ENCODE data around the gene RBM38. TPM values are rescaled to one million over a fixed set of nuclear protein-coding genes. Genes with fewer than 3 reads are reported as not detected.

RBM38 gene
- total RNA-seq, 1 experiment from 2014 or later, result 56.5 TPM

DNA sequence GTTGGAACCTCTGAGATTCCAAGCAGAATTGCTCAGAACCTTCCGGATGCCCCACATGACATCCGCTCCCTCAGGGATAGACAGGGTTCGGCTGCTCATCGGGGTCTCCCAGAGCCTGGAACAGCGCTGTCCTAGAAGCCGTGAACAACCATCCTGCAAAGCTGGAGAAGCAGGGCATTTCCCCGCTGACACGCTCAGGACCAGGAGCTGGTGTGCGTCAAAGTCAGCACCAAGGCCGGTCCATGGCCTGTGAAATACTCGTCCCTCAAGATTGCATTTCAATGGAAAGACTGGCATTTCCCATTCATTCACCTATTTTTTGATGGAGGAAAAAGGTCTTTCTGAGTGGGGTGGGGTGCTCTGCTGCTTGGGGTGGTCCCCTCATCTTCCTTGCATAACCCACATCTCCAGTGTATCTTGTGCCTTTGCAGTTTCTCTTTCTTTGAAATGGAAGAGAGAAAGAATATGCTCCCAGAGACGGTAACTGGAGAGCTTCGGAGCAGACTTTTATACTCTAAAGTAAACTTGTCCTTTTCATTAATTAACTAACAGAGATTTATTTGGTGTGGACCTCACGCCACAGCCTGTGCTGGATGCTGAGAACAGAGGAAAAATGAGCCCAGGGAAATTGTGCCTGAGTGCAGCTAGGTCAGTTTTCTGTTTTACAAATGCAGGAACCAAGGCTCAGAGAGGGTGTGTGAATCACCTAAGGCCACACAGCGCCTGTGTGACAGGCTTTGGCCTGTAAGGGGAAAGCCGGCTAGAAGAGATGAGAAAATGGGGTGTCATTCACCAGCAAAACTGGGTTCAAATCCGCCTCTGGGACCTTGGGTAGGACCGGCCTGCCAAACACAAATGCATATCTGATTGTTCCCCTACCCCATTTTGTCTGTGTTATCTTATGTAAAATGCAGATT, 52.4 kb downstream of the RBM38 start:
- peaks cover 9% of the 10 kb centered on the region; the same call in 1 of the 2 replicates for H3K27me3 ChIP-seq (ENCODE audit: low read length)

GRCh38 chr20:57444394-57445048, 53.3 kb downstream of the RBM38 start:
- ChIA-PET CTCF (no interaction called here), POLR2A (ENCODE audit: unreplicated experiment) (no interaction called here)
- intact Hi-C loops (cut with micrococcal nuclease), result no loop called here
- H3K36me3 ChIP-seq (ENCODE audit: low read depth, low read length), result no peaks in the 10 kb centered on the region
- H3F3A ChIP-seq (ENCODE audit: low read length, unreplicated experiment), result no peaks in the 10 kb centered on the region
- H3K9ac ChIP-seq (ENCODE audit: low read length), result no peak overlapping the region
- no peak overlapping the region for H2AFZ ChIP-seq (ENCODE audit: low read length)
- no peak for TF ChIP-seq CTCF (conservative IDR thresholded peaks at IDR 0.05; ENCODE audit: low read depth, low read length)
- TF ChIP-seq EZH2phosphoT487 (IDR thresholded peaks at IDR 0.05; ENCODE audit: borderline replicate concordance, low read length), result no peak
- no peak for TF ChIP-seq EZH2 (IDR thresholded peaks at IDR 0.05; ENCODE audit: low read length, unreplicated experiment)
- H3K79me2 ChIP-seq (ENCODE audit: low read length), result no peaks in the 10 kb centered on the region
- H3K4me3 ChIP-seq (ENCODE audit: low read length), result no peak overlapping the region
- H3K4me1 ChIP-seq (ENCODE audit: insufficient read depth, low read length), result peaks cover 8% of the 10 kb centered on the region
- no peak overlapping the region for H3K27ac ChIP-seq (ENCODE audit: low read length)
- no peaks in the 10 kb centered on the region for H3K9me3 ChIP-seq (ENCODE audit: low read length)
- no TSS peak for BruUV-seq (replicated peaks)
- H3K4me2 ChIP-seq (ENCODE audit: low read length), result no peak overlapping the region
- H3K9me2 ChIP-seq (replicated peaks; ENCODE audit: low read length), result no peaks in the 10 kb centered on the region
- no peaks in the 10 kb centered on the region for H4K20me1 ChIP-seq (ENCODE audit: low read length)
- DNase-seq (no peak), ATAC-seq (no peak)
- H3K27me3 ChIP-seq (ENCODE audit: low read length), result peaks cover 9% of the 10 kb centered on the region; the same call in 1 of the 2 replicates

More for the DNA sequence above, 52.4 kb downstream of the RBM38 start:
- TF ChIP-seq CTCF (conservative IDR thresholded peaks at IDR 0.05; ENCODE audit: low read depth, low read length) (no peak), EZH2phosphoT487 (IDR thresholded peaks at IDR 0.05; ENCODE audit: borderline replicate concordance, low read length) (no peak), EZH2 (IDR thresholded peaks at IDR 0.05; ENCODE audit: low read length, unreplicated experiment) (no peak)
- no peak overlapping the region for H3K27ac ChIP-seq (ENCODE audit: low read length)
- POLR2A ChIA-PET (ENCODE audit: unreplicated experiment), result no interaction called here
- CTCF ChIA-PET, result no interaction called here
- intact Hi-C loops (cut with micrococcal nuclease), result no loop called here
- no peak overlapping the region for H3K4me3 ChIP-seq (ENCODE audit: low read length)
- ATAC-seq (no peak), DNase-seq (no peak)
- H4K20me1 ChIP-seq (ENCODE audit: low read length), result no peaks in the 10 kb centered on the region
- no TSS peak for BruUV-seq (replicated peaks)
- no peak overlapping the region for H3K4me2 ChIP-seq (ENCODE audit: low read length)
- no peak overlapping the region for H3K9ac ChIP-seq (ENCODE audit: low read length)
- H2AFZ ChIP-seq (ENCODE audit: low read length), result no peak overlapping the region
- H3K4me1 ChIP-seq (ENCODE audit: insufficient read depth, low read length), result peaks cover 5% of the 10 kb centered on the region; the same call in 1 of the 2 replicates
- H3K9me2 ChIP-seq (replicated peaks; ENCODE audit: low read length), result no peaks in the 10 kb centered on the region
- no peaks in the 10 kb centered on the region for H3F3A ChIP-seq (ENCODE audit: low read length, unreplicated experiment)
- H3K36me3 ChIP-seq (ENCODE audit: low read depth, low read length), result no peaks in the 10 kb centered on the region
- no peaks in the 10 kb centered on the region for H3K79me2 ChIP-seq (ENCODE audit: low read length)
- H3K9me3 ChIP-seq (ENCODE audit: low read length), result no peaks in the 10 kb centered on the region

Data from PC-3 (cell line).